IgD-negative memory B cell (primary cell): ENCODE measurements around the gene INHA. TPM values are rescaled to one million over a fixed set of nuclear protein-coding genes. Genes with fewer than 3 reads are reported as not detected.

Experiments
- H3K27ac Mint-ChIP-seq, 3 donors: one replicate each; pipeline ENCODE4 v1.8.0; 2020 to 2022; ENCODE audit warnings: mild to moderate bottlenecking in 3 of 3, mixed read lengths in 3 of 3, moderate library complexity in 1 of 3
- H3K27me3 Mint-ChIP-seq: one replicate; pipeline ENCODE4 v1.8.0; 2021; ENCODE audit warnings: mixed read lengths
- H3K36me3 Mint-ChIP-seq: one replicate; pipeline ENCODE4 v1.8.0; 2020; ENCODE audit warnings: mild to moderate bottlenecking, mixed read lengths
- H3K4me1 Mint-ChIP-seq, 3 donors: one replicate each; pipeline ENCODE4 v1.8.0; 2020 to 2022; ENCODE audit warnings: mixed read lengths in 3 of 3, mild to moderate bottlenecking in 1 of 3
- H3K4me3 Mint-ChIP-seq, 4 donors: one replicate each; pipeline ENCODE4 v1.8.0; 2020 to 2022; ENCODE audit warnings: mild to moderate bottlenecking in 4 of 4, mixed read lengths in 4 of 4, moderate library complexity in 3 of 4
- H3K9me3 Mint-ChIP-seq, 3 donors: one replicate each; pipeline ENCODE4 v1.8.0; 2020 to 2021; ENCODE audit warnings: mixed read lengths in 3 of 3, mild to moderate bottlenecking in 1 of 3
- polyA plus RNA-seq: library from polyadenylated mRNA; unstranded; fragments of 300-500 nt; fragmentation: Illumina TruSeq; gene quantifications from one replicate; pipeline ENCODE4 v1.2.3, GENCODE V29; 2021

Gene INHA
- polyA plus RNA-seq, 1 donor from 2014 or later: not detected

DNA sequence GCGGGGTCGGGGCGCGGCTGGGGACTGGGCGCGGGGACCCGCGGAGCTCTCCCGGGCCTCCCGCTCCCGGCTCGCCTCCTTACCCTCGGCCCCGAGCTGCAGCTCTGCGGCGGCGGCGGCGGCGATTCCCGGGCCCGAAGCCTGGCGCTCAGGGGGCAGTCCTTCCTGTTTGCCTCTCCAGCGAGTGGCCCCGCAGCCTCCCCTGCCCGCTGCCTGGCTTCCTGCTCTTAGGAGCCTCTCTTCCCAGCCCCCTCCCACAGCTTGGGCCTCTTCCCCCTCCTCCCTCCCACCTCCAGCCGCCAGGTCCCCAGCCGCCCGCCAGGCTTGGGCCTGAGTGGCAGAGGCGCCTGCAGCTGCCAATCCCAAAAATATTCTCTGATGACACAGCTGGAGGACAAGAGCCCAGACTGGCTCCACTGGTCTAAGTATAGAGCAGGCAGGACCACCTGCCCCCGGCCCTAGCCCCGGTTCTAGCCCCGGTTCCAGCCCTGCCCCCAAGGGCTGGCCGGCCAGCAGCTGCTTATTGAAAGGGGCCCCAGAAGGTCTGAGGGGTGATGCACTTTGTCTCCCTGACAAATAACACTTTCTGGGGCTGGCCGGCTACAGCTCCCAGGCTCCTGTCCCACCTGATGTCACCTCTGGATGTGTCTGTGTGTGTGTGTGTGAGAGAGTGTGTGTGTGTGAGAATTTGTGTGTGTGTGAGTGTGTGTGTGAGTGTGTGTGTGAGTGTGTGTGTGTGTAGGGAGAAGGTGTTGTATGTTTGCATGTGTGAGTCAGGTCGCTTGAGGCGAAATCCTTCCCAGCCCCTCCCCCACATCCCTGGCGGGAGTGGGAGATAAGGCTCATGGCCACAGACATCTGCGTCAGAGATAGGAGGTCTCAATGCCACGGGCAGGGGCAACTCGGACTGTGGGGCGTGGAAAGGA, 536 bp upstream of the INHA start, which contains the start of gene OBSL1:
OBSL1 (minus strand) TSS at position 229 of the 926 bp plus-strand sequence. CDS start 307 bp downstream, outside the sequence.
- peaks cover 51% of the 10 kb centered on the region for H3K27me3 Mint-ChIP-seq
- no peaks in the 10 kb centered on the region for H3K36me3 Mint-ChIP-seq
- peaks cover 0 to 3% (median 1%) of the 10 kb centered on the region in 3 donors for H3K9me3 Mint-ChIP-seq
- H3K4me1 Mint-ChIP-seq: peaks cover 0 to 2% (median 0%) of the 10 kb centered on the region in 3 donors
- peak within 1 kb of the TSS in 3 of 4 donors; percentile 17 to 65 (median 27) for H3K4me3 Mint-ChIP-seq
- no peak within 1 kb of the TSS for H3K27ac Mint-ChIP-seq

DNA sequence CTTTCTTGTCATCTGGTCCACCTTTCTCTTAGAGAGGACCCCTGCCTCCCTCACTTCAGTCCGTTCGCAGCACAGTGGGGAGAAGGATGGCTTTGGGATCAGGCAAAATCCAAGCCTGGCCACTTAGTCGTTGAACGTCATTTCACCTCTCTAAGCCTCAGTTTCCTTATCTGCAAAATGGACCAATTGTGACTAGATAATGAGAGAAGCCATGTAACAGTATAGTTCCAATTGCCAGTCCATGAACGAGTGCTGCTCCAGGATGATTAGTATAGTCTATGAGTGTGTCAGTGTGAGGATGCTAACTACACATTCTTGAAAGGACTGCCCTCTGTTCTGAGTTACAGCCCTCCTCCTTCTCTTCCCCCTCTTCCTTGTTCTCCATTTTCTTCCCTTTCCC, 1.1 kb downstream of the INHA start:
- H3K36me3 Mint-ChIP-seq: no peaks in the 10 kb centered on the region
- peaks cover 0 to 2% (median 0%) of the 10 kb centered on the region in 3 donors for H3K9me3 Mint-ChIP-seq
- H3K27me3 Mint-ChIP-seq: peaks cover 47% of the 10 kb centered on the region
- H3K4me3 Mint-ChIP-seq: peak overlapping the region in 1 of 4 donors; percentile 45
- no peak overlapping the region for H3K27ac Mint-ChIP-seq
- peaks cover 0 to 2% (median 0%) of the 10 kb centered on the region in 3 donors for H3K4me1 Mint-ChIP-seq

DNA sequence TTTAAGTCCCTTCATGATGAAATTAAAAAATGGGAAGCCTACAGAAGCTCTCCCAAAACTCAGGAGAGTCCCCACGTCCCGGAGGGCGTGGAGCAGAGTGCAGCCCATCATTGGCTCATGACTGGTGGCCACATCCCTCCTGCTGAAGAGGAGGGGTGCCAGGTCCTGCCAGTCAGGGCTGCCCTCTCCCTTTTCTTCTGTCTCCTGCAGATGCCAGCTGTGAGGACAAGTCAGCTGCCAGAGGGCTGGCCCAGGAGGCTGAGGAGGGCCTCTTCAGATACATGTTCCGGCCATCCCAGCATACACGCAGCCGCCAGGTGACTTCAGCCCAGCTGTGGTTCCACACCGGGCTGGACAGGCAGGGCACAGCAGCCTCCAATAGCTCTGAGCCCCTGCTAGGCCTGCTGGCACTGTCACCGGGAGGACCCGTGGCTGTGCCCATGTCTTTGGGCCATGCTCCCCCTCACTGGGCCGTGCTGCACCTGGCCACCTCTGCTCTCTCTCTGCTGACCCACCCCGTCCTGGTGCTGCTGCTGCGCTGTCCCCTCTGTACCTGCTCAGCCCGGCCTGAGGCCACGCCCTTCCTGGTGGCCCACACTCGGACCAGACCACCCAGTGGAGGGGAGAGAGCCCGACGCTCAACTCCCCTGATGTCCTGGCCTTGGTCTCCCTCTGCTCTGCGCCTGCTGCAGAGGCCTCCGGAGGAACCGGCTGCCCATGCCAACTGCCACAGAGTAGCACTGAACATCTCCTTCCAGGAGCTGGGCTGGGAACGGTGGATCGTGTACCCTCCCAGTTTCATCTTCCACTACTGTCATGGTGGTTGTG, 2.6 kb downstream of the INHA start:
- peaks cover 0 to 2% (median 0%) of the 10 kb centered on the region in 3 donors for H3K9me3 Mint-ChIP-seq
- no peak overlapping the region for H3K4me3 Mint-ChIP-seq
- H3K4me1 Mint-ChIP-seq: peaks cover 0 to 2% (median 0%) of the 10 kb centered on the region in 3 donors
- peaks cover 34% of the 10 kb centered on the region for H3K27me3 Mint-ChIP-seq
- H3K27ac Mint-ChIP-seq: no peak overlapping the region
- H3K36me3 Mint-ChIP-seq: no peaks in the 10 kb centered on the region

GRCh38 chr2:219575566-219576504, 3.7 kb downstream of the INHA start:
- Mint-ChIP-seq H3K36me3 (no peaks in the 10 kb centered on the region), H3K27me3 (peaks cover 28% of the 10 kb centered on the region), H3K27ac (no peak overlapping the region), H3K4me3 (no peak overlapping the region), H3K9me3 (peaks cover 0 to 2% (median 0%) of the 10 kb centered on the region in 3 donors), H3K4me1 (peaks cover 0 to 2% (median 0%) of the 10 kb centered on the region in 3 donors)

DNA sequence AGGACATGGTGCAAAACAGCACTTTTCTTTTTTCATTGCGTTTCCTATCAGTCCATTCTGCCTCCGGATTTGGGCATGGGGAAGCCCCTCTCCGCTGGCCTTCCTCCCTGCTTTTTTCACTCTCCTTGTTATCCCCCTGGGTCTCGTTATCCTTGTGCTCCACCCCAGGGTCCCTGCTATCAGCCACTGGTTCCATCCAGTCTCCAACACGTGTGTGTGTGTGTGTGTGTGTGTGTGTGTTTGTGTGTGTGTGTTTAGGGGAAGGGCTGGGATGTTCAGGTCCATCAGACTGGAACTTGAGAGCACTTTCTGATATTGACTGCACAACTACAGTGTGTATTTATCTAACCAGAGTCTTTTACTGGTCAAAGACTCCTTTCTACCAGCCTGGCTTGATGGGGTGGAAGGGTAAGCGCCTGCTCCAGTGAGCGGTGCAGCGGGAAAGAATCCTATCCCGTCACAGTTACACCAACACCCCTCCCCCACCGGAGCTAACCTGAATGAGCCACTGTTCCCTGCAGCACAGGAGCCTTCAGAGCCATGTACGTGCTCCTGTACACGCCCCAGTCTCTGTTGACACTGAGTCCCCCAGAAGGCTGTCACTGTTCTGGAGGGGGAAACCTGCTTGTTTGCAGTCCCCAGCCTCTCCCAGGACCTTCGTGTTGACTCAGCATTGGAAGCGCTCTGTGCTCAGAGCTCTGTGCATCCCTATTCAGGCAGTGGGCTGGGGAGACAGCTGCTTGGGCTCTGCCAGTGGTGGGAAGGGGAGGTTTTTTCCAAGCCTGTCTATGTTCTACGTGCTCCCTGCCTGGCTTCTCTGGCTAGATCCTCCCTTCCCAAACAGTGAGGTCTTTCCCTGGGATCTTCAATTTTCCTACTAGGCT, 4.6 kb downstream of the INHA start:
- H3K4me3 Mint-ChIP-seq: no peak overlapping the region
- H3K9me3 Mint-ChIP-seq: peaks cover 0 to 2% (median 0%) of the 10 kb centered on the region in 3 donors
- no peaks in the 10 kb centered on the region for H3K36me3 Mint-ChIP-seq
- H3K27ac Mint-ChIP-seq: no peak overlapping the region
- peaks cover 0 to 1% (median 0%) of the 10 kb centered on the region in 3 donors for H3K4me1 Mint-ChIP-seq
- H3K27me3 Mint-ChIP-seq: peaks cover 26% of the 10 kb centered on the region

DNA sequence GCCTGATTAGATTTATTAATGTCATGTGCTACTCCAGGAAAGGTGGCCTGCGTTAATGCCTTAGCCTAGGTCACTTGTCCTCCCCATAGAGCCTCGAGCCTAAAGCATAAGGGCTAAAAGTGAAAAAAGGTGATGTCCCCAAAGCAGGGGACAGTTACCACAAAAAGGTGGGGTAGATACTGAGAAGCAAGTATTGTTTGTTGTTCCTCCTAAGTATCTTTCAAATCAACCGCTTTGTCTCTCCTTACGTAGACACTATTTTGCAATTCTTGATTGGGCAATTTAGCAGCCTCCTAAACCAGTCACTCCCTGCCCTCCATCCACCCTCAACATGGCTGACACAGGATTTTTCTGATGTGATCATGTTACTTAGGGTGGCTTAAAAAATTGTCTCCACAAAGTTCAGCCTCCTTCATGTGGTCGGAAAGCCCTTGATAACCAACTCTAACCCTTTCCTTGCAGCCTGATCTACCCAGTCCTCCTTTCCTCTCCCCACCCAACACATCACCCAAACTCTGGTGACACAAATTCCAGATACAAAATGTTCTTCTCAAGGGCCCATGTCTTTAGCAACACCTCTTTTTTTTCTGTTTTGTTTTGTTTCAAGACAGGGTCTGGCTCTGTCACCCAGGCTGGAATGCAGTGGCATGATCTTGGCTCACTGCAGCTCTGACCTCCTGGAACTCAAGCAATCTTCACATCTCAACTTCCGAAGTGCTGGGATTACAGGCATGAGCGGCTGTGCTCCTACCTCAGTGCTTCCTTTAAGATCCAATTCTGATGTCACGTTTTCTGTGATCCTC, 6.9 kb downstream of the INHA start:
- peak overlapping the region in 1 of 3 donors; percentile 46 for H3K27ac Mint-ChIP-seq
- no peaks in the 10 kb centered on the region for H3K9me3 Mint-ChIP-seq
- no peaks in the 10 kb centered on the region for H3K36me3 Mint-ChIP-seq
- H3K4me3 Mint-ChIP-seq: no peak overlapping the region
- H3K27me3 Mint-ChIP-seq: peaks cover 12% of the 10 kb centered on the region
- no peaks in the 10 kb centered on the region for H3K4me1 Mint-ChIP-seq

GRCh38 chr2:219581346-219581745, 9.2 kb downstream of the INHA start:
- no peaks in the 10 kb centered on the region for H3K36me3 Mint-ChIP-seq
- H3K27me3 Mint-ChIP-seq: peaks cover 9% of the 10 kb centered on the region
- no peak overlapping the region for H3K27ac Mint-ChIP-seq
- H3K4me1 Mint-ChIP-seq: no peaks in the 10 kb centered on the region
- peak overlapping the region in 1 of 4 donors; percentile 77 for H3K4me3 Mint-ChIP-seq
- H3K9me3 Mint-ChIP-seq: no peaks in the 10 kb centered on the region

- H3K27ac Mint-ChIP-seq: no peak overlapping the region
- H3K36me3 Mint-ChIP-seq: no peaks in the 10 kb centered on the region
- no peaks in the 10 kb centered on the region for H3K9me3 Mint-ChIP-seq
- peaks cover 11% of the 10 kb centered on the region for H3K27me3 Mint-ChIP-seq
- H3K4me1 Mint-ChIP-seq: no peaks in the 10 kb centered on the region
- H3K4me3 Mint-ChIP-seq: no peak overlapping the region
Measured at GRCh38 chr2:219591091-219591490, 19.0 kb downstream of the INHA start.

DNA sequence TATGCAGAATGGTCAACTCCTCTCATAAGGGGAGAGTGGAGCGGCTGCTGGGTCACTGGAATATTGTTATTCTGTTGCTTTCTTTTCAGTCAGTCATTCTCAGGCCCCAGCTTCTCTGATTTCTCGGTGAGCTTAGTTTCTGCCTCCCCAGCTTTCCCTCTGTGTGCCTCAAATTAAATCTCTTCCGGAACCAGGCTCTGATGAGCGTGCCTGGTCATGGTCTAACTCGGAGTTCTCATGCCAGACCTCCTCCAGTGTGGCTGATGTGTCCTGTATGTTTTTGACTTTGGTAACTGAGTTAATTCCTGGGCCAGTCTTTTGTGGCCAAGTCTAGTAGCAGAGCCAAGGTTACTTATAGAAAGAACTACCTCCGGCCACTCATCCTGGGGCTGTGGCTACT, 20.6 kb downstream of the INHA start:
- Mint-ChIP-seq H3K27ac (no peak overlapping the region), H3K9me3 (no peaks in the 10 kb centered on the region), H3K36me3 (peaks cover 1% of the 10 kb centered on the region), H3K4me3 (peak overlapping the region in 1 of 4 donors; percentile 69), H3K27me3 (peaks cover 10% of the 10 kb centered on the region), H3K4me1 (peaks cover 2 to 10% (median 3%) of the 10 kb centered on the region in 3 donors)

DNA sequence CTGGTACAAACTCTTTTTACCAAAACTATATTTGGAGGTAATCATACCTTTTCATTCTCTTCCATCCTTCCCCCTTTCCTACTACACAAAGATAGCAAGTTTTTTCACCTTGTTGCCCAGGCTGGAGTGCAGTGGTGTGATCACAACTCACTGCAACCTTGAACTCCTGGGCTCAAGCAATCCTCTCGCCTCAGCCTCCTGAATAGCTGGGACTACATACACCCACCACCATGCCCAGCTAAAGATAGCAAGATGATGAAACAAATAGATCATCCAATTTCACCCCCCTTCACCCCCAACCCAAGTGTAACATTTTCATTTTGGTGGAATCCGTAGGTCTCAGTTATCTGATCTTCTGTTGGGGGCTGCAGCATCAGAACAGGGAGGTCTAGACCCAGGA, 21.0 kb downstream of the INHA start:
- Mint-ChIP-seq H3K9me3 (no peaks in the 10 kb centered on the region), H3K36me3 (peaks cover 1% of the 10 kb centered on the region), H3K27me3 (peaks cover 10% of the 10 kb centered on the region), H3K4me3 (peak overlapping the region in 1 of 4 donors; percentile 69), H3K4me1 (peaks cover 5 to 11% (median 5%) of the 10 kb centered on the region in 3 donors), H3K27ac (no peak overlapping the region)

GRCh38 chr2:219595256-219595655, 23.1 kb downstream of the INHA start:
- Mint-ChIP-seq H3K27me3 (peaks cover 8% of the 10 kb centered on the region), H3K4me3 (peak overlapping the region in 2 of 4 donors; percentile 81 to 94), H3K36me3 (peaks cover 1% of the 10 kb centered on the region), H3K9me3 (no peaks in the 10 kb centered on the region), H3K4me1 (peaks cover 7 to 16% (median 16%) of the 10 kb centered on the region in 3 donors), H3K27ac (peak overlapping the region in 1 of 3 donors; percentile 64)

DNA sequence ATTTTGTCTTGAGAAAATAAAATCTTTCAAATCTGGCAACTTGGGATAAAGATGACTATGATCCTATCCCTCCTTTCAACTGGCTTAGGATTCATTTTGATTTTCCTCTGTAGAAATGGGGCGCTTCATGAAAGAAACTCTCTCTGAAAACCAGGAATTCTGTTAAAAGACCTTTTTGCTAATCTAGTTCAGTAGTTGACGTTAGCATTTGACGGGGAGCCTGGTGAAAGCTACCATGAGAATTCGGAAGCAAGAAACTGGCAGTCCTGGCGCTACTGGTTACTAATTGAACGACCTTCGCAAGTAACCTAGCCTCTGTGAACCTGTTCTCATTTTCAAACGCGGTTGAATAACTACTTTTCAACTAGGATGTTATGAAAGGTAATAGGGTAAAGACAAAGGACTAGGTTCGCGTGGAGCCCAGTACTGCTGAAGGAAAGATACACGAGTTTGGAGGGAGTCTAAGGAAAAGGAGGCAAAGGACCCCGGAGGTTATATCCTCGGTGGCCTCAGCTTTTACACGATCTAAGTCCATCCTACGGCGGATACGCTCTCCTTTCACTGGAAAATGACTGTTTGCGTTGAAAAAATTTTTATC, 24.9 kb downstream of the INHA start:
- peaks cover 8% of the 10 kb centered on the region for H3K27me3 Mint-ChIP-seq
- no peaks in the 10 kb centered on the region for H3K9me3 Mint-ChIP-seq
- peaks cover 2% of the 10 kb centered on the region for H3K36me3 Mint-ChIP-seq

More for the DNA sequence above, 24.9 kb downstream of the INHA start:
- peak overlapping the region; percentile 95 to 99 (median 96) for H3K27ac Mint-ChIP-seq
- H3K4me3 Mint-ChIP-seq: peak overlapping the region; percentile 94 to 98 (median 96)
- peaks cover 7 to 20% (median 16%) of the 10 kb centered on the region in 3 donors for H3K4me1 Mint-ChIP-seq
